IPS-NIHi11 (cell line): ENCODE data around the gene LGALS9.

Experiments used
- DNase-seq: peaks from one replicate; pipeline ENCODE4 v3.0.0; 2012; ENCODE audit warnings: mixed read lengths, low spot score

Gene LGALS9

GRCh38 chr17:27630607-27631410 is at the start of gene LGALS9:
TSS of gene LGALS9 (plus strand) at chr17:27631188. CDS start at chr17:27631266, 78 bp downstream.
- no peak for DNase-seq

GRCh38 chr17:27582696-27583095 is 48.3 kb upstream of the LGALS9 start:
- DNase-seq = no peak

DNA sequence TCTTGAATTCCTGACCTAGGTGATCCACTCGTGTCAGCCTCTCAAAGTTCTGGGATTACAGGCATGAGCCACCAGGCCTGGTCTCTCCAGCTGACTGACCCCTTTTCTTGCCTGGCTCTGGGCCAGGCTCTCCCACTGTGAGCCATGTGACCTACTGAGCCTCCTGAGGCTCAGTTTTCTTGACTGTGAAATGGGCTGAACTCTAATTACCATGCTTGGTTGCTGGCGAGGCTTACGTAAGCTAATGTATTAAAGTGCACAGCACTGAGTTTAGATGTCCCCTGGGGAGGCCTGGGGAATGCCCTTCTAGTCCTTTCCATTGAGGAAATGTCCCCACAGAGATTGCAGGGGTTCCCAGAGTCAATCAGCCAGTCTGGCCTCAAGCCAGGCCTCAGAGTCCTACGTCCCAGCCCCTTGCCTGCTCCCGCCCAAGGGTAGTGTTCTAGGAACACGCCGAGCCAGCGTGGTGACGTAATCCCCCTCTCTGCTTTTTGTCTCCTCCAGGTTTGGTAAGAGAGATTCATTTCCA is 45.8 kb upstream of the LGALS9 start:
- no peak for DNase-seq

DNA sequence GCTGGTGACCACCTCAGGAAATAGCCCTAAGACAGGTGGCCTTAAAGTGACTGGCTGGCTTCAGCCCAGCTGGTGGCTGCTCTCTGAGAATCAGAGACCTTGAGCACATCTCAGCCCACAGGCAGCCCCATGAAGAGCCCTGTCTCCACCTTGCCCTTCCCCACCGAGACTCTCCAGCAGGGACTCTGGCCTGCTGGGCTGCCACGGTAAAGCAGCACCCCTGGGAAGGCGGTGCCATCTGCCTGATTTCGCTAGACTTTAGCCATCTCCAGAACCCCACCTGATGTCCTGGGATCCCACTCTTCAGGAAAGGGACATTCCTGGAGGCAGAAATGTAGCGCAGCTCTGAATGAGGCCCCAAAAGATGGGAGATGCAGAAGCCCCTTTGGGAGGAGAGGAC is 45.2 kb upstream of the LGALS9 start:
- DNase-seq = no peak

DNA sequence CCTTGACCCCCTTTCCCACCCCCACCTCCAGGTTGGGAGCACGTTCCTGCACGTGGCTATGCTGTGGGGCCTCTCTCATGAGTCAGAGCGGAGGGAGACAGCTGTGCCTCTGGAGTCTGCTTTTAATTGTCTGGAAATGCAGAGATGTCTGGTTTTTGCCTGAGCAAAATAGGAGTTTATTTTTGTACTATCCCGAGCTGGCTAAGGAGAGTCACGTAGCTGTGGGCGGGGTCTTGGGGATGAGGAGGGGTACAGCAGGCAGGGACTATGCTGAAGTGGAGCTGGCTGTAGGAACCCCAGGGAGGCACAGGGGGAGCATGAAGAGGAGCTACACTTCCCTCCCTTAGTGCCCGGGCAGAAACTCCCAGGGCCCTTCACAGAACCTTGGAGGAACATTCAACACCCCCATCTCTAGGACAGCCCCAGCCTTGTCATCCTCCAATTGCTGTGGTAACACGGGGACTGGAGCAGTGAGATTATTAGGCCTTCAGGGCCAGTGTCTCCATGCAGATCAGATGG is 44.7 kb upstream of the LGALS9 start:
- DNase-seq = no peak

DNA sequence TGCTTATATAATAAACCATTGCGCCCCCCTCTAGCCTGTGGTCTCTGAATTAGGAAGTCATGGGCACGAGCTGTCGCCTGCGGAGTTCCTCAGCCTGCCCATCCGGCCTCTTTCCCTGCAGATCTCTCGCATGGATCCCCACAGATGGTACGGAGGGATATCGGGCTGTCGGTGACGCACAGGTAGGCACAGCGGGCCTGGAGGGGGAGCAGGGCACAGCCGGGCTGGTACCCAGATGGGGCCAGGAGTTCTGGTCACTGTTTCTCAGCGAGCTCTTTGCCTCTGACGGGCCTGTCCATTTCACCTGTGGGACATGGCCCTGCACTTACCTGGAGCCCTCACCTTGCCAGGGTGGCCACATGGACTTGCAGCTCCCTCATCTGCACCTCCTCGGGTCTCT is 42.6 kb upstream of the LGALS9 start:
- DNase-seq = no peak

DNA sequence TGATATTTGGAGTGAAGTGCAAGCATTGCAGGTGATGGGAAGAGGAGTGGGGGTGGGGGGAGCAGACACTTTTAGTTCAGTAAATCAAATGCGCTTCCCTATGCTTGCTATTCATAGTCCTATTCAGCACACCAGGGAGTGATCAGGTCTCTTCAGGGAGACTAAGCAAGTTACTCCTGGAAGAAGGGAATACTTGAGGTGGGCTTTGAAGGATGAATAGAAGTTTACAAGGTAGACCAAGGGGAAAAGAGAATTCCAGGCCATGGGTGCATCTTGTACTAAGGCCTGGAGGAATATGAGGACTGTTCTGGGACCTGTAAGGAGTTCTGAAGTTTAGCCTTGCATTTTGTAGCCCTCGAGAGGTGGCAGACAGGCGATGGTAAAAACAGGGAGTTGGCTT is 40.1 kb upstream of the LGALS9 start:
- DNase-seq = no peak

- DNase-seq = no peak
These were observed 39.0 kb upstream of the LGALS9 start for GRCh38 chr17:27591986-27592385.

GRCh38 chr17:27593232-27593856 is 37.6 kb upstream of the LGALS9 start:
- DNase-seq = no peak

DNA sequence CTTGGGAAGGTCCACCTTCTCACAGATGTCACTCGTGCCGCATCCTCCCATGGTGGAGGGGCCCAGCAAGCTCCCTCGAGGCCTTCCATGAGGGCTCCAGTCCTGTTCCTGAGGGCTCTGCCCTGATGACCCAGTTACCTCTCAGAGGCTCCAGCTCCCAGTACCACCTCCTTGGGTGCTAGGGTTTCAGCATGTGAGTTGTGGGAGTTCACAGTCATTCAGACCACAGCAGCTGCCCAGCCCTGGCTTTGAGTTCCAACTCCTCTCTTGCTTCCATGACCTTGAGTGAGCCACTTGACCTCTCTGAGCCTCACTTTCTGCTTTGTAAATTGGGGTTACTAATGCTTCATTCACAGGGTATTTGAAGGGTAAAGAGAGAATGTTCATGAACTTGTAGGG is 37.1 kb upstream of the LGALS9 start:
- no peak for DNase-seq

- no peak for DNase-seq
These were observed 35.8 kb upstream of the LGALS9 start for GRCh38 chr17:27595208-27595607.

DNA sequence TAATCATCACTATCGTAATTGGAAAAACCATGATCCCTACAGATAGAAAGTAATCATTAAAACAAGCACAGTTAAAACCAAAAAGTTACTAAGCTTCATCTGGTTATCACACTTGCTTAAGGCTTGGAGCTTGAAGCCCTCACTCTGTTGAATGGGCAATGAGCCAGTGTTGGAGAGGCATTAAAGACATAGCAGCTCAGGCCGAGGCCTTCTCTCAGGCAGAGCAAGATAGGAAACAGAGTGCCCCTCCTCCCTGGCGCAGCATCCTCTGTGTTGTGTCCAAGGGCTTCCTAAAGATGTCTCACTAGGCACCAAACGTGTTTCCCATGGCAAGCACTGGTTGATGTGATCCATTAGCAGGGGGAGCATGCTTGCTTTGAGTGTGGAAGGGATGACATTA is 34.9 kb upstream of the LGALS9 start:
- DNase-seq = no peak

DNA sequence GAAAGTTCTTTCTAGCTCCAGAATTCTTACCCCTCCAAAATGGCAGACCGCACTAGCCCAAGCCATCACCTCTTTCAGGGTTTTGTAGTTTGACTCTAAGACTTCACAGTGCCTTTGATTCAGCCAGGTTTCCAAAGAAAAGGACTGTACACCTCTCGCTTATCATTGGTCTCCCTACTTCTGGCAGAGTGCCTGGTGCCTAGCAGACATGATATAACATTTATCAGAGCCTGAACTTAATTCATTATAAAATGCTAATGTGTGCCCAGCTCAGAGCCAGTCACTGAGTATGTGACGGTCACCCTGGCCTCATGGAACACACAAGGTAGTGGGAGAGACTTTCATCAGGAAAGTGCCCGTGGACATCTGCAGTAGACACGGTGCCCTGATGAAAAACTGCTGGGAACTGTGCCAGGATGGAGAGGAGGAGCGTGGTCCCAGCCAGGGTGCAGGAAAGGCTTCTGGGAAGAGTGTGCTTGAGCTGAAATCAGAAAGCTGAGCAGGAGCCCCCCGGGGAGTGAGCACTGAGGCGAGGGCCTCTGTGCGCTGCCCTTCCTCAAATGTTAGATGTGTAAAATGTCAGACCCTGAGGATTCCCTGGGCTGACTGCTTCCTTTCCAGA is 34.3 kb upstream of the LGALS9 start:
- no peak for DNase-seq

DNA sequence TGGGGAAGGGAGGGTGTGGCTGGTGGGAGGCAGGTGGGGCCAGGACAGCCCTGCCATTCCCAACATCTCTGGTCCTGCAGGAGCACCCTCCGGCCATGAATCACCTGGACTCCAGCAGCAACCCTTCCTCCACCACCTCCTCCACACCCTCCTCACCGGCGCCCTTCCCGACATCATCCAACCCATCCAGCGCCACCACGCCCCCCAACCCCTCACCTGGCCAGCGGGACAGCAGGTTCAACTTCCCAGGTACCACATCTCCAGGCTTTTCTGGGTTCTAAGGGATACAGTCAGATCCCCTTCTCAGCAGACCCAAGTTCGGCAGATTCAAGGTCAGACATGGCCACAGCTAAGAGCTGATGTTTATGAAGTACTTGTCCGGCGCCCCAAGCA is 33.8 kb upstream of the LGALS9 start:
- DNase-seq = no peak

DNA sequence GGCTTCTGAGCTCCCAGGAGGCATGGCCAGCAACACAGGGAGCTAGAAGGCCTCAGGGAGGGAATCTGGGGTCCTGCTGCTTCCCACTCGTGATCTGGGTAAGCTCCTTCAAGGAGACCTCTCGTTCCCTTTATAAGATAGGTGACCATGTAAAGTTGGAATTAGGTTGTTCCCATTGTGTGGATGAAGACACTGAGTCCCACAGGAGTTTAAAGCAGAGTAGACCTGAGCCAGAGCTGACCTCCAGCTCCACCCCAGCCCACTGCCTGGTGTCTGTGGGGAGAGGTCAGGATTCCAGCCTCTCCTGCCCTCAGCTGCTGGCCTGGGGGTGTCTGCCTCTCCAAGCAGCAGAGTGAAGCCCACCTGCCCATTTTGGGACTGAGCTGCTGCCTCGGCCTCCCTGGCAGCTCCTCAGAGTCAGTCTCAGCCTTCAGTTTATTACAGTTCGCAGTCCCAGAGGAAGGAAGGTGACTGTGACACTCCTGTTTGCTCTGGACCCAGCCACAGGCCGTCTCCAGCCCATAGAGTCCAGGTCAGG is 33.1 kb upstream of the LGALS9 start:
- no peak for DNase-seq

DNA sequence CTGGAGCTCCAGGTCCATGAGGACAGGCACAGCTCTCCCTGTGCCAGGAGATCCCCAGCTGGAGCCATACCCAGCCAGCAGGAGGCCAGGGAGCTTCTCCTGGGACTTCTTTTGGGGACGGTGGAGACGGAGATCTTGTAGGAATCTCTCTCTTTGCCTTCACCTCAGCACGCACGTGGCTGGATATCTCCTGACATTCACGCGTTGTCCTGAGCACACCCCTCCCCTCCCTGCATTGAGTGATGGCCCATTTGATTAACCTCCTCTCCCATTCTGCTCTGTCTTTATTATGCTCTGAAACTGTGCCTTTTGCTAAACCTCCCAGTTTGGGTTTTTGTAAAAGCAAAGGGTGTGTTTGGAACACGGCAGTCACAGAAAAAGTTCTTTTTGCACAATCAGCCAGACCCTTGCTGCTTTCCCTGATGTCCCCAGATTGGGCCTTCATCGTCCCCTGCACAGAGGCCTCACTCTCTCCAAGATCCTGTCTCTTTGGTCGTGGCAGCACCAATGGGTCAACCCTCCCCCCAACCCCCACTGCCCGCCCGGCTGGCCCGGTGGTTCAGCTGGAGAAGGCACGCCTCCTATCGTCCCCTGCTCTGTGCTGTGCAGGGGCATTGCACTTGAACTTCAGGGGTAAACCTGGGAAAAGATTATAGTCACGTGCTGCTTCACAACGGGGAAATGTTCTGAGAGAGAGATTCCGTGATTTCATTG is 32.5 kb upstream of the LGALS9 start:
- no peak for DNase-seq

GRCh38 chr17:27600471-27600870 is 30.5 kb upstream of the LGALS9 start:
- no peak for DNase-seq

DNA sequence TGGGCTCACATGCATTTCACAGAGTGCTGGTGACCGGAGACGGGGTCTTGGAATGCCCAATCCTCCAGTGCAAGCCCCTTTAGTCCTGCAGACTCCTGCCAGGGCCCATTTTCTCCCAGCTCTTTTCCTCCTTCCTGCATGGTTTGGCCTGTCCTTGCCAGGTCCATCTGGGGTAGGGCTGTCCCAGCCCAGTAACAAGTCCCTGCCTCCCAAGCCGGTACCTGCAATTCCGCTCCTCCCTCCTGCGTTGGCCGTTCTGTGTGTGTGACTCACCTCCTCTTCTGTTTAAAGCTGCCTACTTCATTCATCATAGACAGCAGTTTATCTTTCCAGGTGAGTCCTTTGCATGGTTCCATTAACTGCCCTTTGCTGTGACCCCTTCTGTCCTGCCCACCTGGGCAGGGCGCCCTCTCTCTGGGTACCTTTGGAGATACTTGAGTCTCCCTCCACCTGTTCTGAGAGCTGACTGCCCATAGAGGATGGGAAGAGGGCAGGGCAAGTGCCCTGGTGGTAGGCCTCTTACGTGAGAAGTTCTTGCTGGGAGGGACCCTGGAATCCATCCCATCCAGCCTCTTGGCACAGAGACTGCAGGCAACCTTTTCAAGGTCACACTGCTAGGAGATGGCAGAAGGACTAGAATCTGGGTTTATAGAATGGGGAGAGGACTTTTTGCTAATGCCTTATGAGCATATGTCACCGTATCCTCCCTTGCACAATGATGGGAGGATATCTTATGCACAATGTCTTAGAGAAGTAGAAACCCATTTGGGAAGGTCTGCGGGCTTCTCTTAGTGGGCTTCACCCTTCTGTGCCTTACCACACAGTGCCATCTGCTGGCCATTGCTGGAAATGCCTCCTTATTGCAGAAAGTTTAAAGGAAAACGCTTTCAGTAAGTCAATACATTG is 29.7 kb upstream of the LGALS9 start:
- DNase-seq = peak; percentile 80

DNA sequence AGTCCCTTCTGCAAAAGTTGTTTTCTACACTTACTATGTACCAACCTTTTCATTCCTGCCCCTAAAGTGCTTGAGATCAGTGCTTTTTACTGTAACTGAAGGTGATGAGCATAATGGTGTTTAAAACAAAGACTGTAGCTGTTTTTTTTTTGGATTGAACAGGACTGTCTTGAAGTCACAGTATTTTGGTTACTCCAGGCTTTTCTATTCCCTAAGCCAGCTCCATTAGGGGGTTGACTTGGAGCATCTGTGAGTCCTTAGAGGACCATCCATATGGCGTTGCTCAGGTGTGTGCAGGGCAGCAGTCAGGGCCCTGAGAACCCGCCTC is 29.0 kb upstream of the LGALS9 start:
- no peak for DNase-seq

GRCh38 chr17:27602721-27603420 is 28.1 kb upstream of the LGALS9 start:
- DNase-seq = peak; percentile 94
